Keratinocyte (primary cell): ENCODE measurements around the gene SCT. TPM values are rescaled to one million over a fixed set of nuclear protein-coding genes. Genes with fewer than 3 reads are reported as not detected.

ENCODE experiments used
- DNase-seq: peaks from one replicate; pipeline ENCODE4 v3.0.0-alpha.2; 2011; ENCODE audit warnings: low read depth, missing footprints, low spot score
- FAIRE-seq: peaks from 2 replicates; lab custom pipeline; 2011; peaks lifted over from hg19 to GRCh38; lab: Jason Lieb, UNC
- H2AFZ ChIP-seq: 2 replicates; pipeline ENCODE4 v1.6.0; 2012; ENCODE audit warnings: low read length, control low read depth, inconsistent platforms; ENCODE audit not compliant: control insufficient read depth
- H3K27ac ChIP-seq: 2 replicates; pipeline ENCODE4 v1.5.1; 2011; ENCODE audit warnings: low read length; ENCODE audit not compliant: control insufficient read depth, insufficient read depth
- H3K27me3 ChIP-seq: 3 replicates; pipeline ENCODE4 v1.6.0; 2011; ENCODE audit warnings: low read length; ENCODE audit not compliant: control insufficient read depth, insufficient read depth; ENCODE audit errors: extremely low read depth
- H3K36me3 ChIP-seq, 2 experiments: 2 replicates in 1 of 2; 3 replicates in 1 of 2; pipeline ENCODE4 v1.5.1; 2011; ENCODE audit warnings: low read length in 2 of 2, mild to moderate bottlenecking in 1 of 2; ENCODE audit not compliant: control insufficient read depth in 2 of 2, insufficient read depth in 2 of 2; ENCODE audit errors: extremely low read depth in 1 of 2
- H3K4me1 ChIP-seq: 3 replicates; pipeline ENCODE4 v1.5.1; 2011; ENCODE audit warnings: low read length; ENCODE audit not compliant: control insufficient read depth, insufficient read depth; ENCODE audit errors: extremely low read depth
- H3K4me2 ChIP-seq: 3 replicates; pipeline ENCODE4 v1.6.0; 2011; ENCODE audit warnings: low read depth, low read length; ENCODE audit not compliant: control insufficient read depth, insufficient read depth; ENCODE audit errors: extremely low read depth
- H3K4me3 ChIP-seq, 3 experiments: fragments of 200-600 bp in 1 of 3; sonication (generic) in 1 of 3; 2 replicates in 2 of 3; 3 replicates in 1 of 3; pipeline ENCODE4 v1.5.1; 2011 to 2016; ENCODE audit warnings: low read length in 3 of 3, mild to moderate bottlenecking in 3 of 3, control low read depth in 2 of 3, inconsistent platforms in 1 of 3, low read depth in 1 of 3, mixed read lengths in 1 of 3, mixed run types in 1 of 3, moderate library complexity in 1 of 3; ENCODE audit not compliant: control insufficient read depth in 2 of 3, insufficient read depth in 2 of 3; ENCODE audit errors: extremely low read depth in 1 of 3
- H3K79me2 ChIP-seq: 2 replicates; pipeline ENCODE4 v1.6.0; 2012; ENCODE audit warnings: low read length; ENCODE audit not compliant: control insufficient read depth, insufficient read depth
- H3K9ac ChIP-seq: 3 replicates; pipeline ENCODE4 v1.6.0; 2011; ENCODE audit warnings: low read length; ENCODE audit not compliant: control insufficient read depth, insufficient read depth; ENCODE audit errors: extremely low read depth
- H3K9me1 ChIP-seq: 3 replicates; pipeline ENCODE4 v1.6.0; 2011; ENCODE audit warnings: low read length; ENCODE audit not compliant: control insufficient read depth, insufficient read depth; ENCODE audit errors: extremely low read depth
- H3K9me3 ChIP-seq: 2 replicates; pipeline ENCODE4 v1.5.1; 2012; ENCODE audit warnings: low read depth, low read length; ENCODE audit not compliant: control insufficient read depth
- H4K20me1 ChIP-seq: 3 replicates; pipeline ENCODE4 v1.6.0; 2011; ENCODE audit warnings: low read length; ENCODE audit not compliant: control insufficient read depth, insufficient read depth; ENCODE audit errors: extremely low read depth
- CTCF ChIP-seq, 3 experiments: IDR thresholded peaks in 1 of 3; conservative IDR thresholded peaks in 1 of 3; optimal IDR thresholded peaks in 1 of 3; 2 replicates in 2 of 3; 3 replicates in 1 of 3; pipeline versions ENCODE3 to v1.5.1; 2011; ENCODE audit warnings: low read length in 3 of 3, mild to moderate bottlenecking in 3 of 3, moderate library complexity in 2 of 3, control low read depth in 1 of 3, inconsistent platforms in 1 of 3; ENCODE audit not compliant: insufficient read depth in 2 of 3; ENCODE audit errors: extremely low read depth in 1 of 3
- EZH2 ChIP-seq: IDR thresholded peaks from one replicate; pipeline ENCODE4 v1.6.1; 2012; ENCODE audit warnings: inconsistent platforms, mild to moderate bottlenecking, low read length, moderate library complexity
- dilution Hi-C: fragments of 300-500 bp; cut with MboI; formaldehyde crosslinking; loops from one replicate; pipeline ENCODE4 v1.7.0; 2020; ENCODE audit warnings: low sequenced_read_pairs; ENCODE audit not compliant: extremely low pct_ligation_motif_present
- polyA plus RNA-seq, 5 experiments: library from polyadenylated mRNA; depleted of rRNA in 3 of 5; stranded (reverse) in 3 of 5; stranded (forward) in 1 of 5; unstranded in 1 of 5; fragments of >200 nt; gene quantifications; 1 replicate in 1 of 5; 2 replicates in 3 of 5; 3 replicates in 1 of 5; pipeline versions ENCODE4 v1.2.1 to v1.2.3, GENCODE V29; 2011 to 2012; ENCODE audit warnings: missing spikeins in 2 of 5, low read depth in 1 of 5, low replicate concordance in 1 of 5

SCT gene
- polyA plus RNA-seq, 1 donor (not counting 4 experiments of a cell fraction or from before 2014, with no cell fraction given), result not detected

- dilution Hi-C loops, result no loop called here
- Histone ChIP-seq H2AFZ (no peak overlapping the region), H3K27me3 (no peaks in the 10 kb centered on the region), H3K36me3 (no peaks in the 10 kb centered on the region), H3K4me3 (no peak overlapping the region), H3K4me1 (no peaks in the 10 kb centered on the region), H3K27ac (no peak overlapping the region), H3K9ac (no peak overlapping the region), H3K4me2 (no peak overlapping the region), H3K79me2 (no peaks in the 10 kb centered on the region), H4K20me1 (no peaks in the 10 kb centered on the region), H3K9me1 (no peaks in the 10 kb centered on the region), H3K9me3 (no peaks in the 10 kb centered on the region)
- no peak for DNase-seq
- TF ChIP-seq EZH2 (no peak), CTCF (optimal IDR thresholded peaks at IDR 0.05 in 1 of 3, IDR thresholded peaks at IDR 0.05 in 1 of 3, conservative IDR thresholded peaks at IDR 0.05 in 1 of 3; ENCODE audit: extremely low read depth in 1 of 3, insufficient read depth in 2 of 3, low read length in 3 of 3) (no peak)
- no peak for FAIRE-seq
These were observed 5.8 kb downstream of the SCT start for GRCh38 chr11:620935-621814.

- Histone ChIP-seq H3K36me3 (no peaks in the 10 kb centered on the region), H3K79me2 (peaks cover 2% of the 10 kb centered on the region), H3K27me3 (no peaks in the 10 kb centered on the region), H2AFZ (no peak overlapping the region), H3K27ac (no peak overlapping the region), H3K9ac (no peak overlapping the region), H3K4me3 (no peak overlapping the region), H3K9me1 (no peaks in the 10 kb centered on the region), H3K4me2 (no peak overlapping the region), H4K20me1 (no peaks in the 10 kb centered on the region), H3K4me1 (no peaks in the 10 kb centered on the region), H3K9me3 (no peaks in the 10 kb centered on the region)
- TF ChIP-seq CTCF (optimal IDR thresholded peaks at IDR 0.05 in 1 of 3, IDR thresholded peaks at IDR 0.05 in 1 of 3, conservative IDR thresholded peaks at IDR 0.05 in 1 of 3; ENCODE audit: extremely low read depth in 1 of 3, insufficient read depth in 2 of 3, low read length in 3 of 3) (no peak), EZH2 (no peak)
- dilution Hi-C loops, result no loop called here
- FAIRE-seq (no peak), DNase-seq (no peak)
These were observed 6.8 kb downstream of the SCT start for GRCh38 chr11:620201-620600.
